Transverse colon (tissue), 4 donors: ENCODE data around the gene FAM174C.

Source experiments
- CTCF ChIP-seq, 5 experiments: fragments of 200-600 bp in 3 of 5; fragments of 450-650 bp in 2 of 5; sonication (generic) in 3 of 5; IDR thresholded peaks; 1 replicate in 2 of 5; 2 replicates in 3 of 5; pipeline ENCODE4 v1.5.1; 2016 to 2017; ENCODE audit warnings: antibody characterized with exemption in 5 of 5, inconsistent platforms in 3 of 5, mild to moderate bottlenecking in 2 of 5, moderate library complexity in 1 of 5
- POLR2A ChIP-seq: fragments of 450-650 bp; IDR thresholded peaks from one replicate; pipeline ENCODE4 v1.6.1; 2016; ENCODE audit warnings: antibody characterized with exemption, mild to moderate bottlenecking, moderate library complexity
- POLR2AphosphoS5 ChIP-seq, 3 donors: sonication (generic); formaldehyde crosslinking; IDR thresholded peaks; one replicate each; pipeline ENCODE4 v1.6.1; 2016; ENCODE audit warnings: antibody characterized with exemption in 3 of 3

GRCh38 chr19:1266916-1267476 lies 8.3 kb upstream of the FAM174C start:
- peak; percentile 91 to 99 (median 96) for TF ChIP-seq CTCF (IDR thresholded peaks at IDR 0.05)
- TF ChIP-seq POLR2AphosphoS5 (IDR thresholded peaks at IDR 0.05) = peak in 1 of 3 donors; percentile 30
- no peak for TF ChIP-seq POLR2A
